ENCODE data around the gene NAB2. TPM values are rescaled to one million over a fixed set of nuclear protein-coding genes. Genes with fewer than 3 reads are reported as not detected.
A peak's percentile ranks its signal among the peaks of the same experiment; 100 is the strongest.
"Not testable (repeated sequence)": the region's sequence is repeated elsewhere in the genome, so short reads cannot be mapped to it uniquely, and the experiment has no call there.

NAB2 gene
- total and polyA plus RNA-seq, 10 of the 15 experiments (the other 5 are each of a cell fraction or from before 2014, with no cell fraction given), result 0.35 to 35.2 (median 15.3) TPM

GRCh38 chr12:57072661-57073060, 16.3 kb upstream of the NAB2 start:
- Histone ChIP-seq H3K27me3 (replicated peaks in 1 of 2; ENCODE audit: control insufficient read depth in 2 of 2, insufficient read depth in 2 of 2, low read length in 1 of 2) (no peaks in the 10 kb centered on the region), H3K4me1 (ENCODE audit: control insufficient read depth, insufficient read depth, low read length) (0 out of 2 replicates have a peak, but pooled peaks cover 4% of the 10 kb centered on the region), H3K4me3 (no peak overlapping the region), H3K27ac (ENCODE audit: control insufficient read depth, insufficient read depth) (peak overlapping the region; percentile 19; the same call in 1 of the 2 replicates), H3K4me2 (ENCODE audit: control insufficient read depth, insufficient read depth) (no peak overlapping the region), H2AFZ (ENCODE audit: control insufficient read depth, low read depth, low read length) (peak overlapping the region; percentile 37; the same call in 1 of the 2 replicates), H4K20me1 (ENCODE audit: control insufficient read depth, insufficient read depth) (no peaks in the 10 kb centered on the region), H3K36me3 (ENCODE audit: control insufficient read depth in 2 of 2, insufficient read depth in 2 of 2, low read length in 1 of 2) (peaks cover 0 to 14% of the 10 kb centered on the region in 2 experiments; a peak in 1 of 4 replicates), H3K79me2 (ENCODE audit: control insufficient read depth, insufficient read depth, low read length) (peaks cover 9% of the 10 kb centered on the region), H3K9me3 (replicated peaks; ENCODE audit: control insufficient read depth, insufficient read depth, low read length) (no peaks in the 10 kb centered on the region), H3K9ac (ENCODE audit: control insufficient read depth, insufficient read depth, low read length) (no peak overlapping the region)
- no TSS peak for BruUV-seq (replicated peaks)
- ChIA-PET CTCF (interaction anchor here (0.7 to 17.6 kb wide), 10 partner anchors 9 to 110 kb away, joined by 3 to 458 read pairs (median 6); partner anchors contain the start of genes MYO1A, NAB2 and STAT6), RAD21 (ENCODE audit: unreplicated experiment) (interaction anchor here (0.8 to 8.0 kb wide), 3 partner anchors 18 to 62 kb away, joined by 3 to 285 read pairs (median 199); partner anchors contain the start of genes NAB2 and STAT6), SMC1A (ENCODE audit: uncharacterized antibody, unreplicated experiment) (interaction anchor here (0.6 to 8.3 kb wide), 6 partner anchors 8 to 479 kb away, joined by 3 to 246 read pairs (median 3); partner anchors contain the start of genes NAB2 and STAT6), POLR2A (interaction anchor here (0.7 to 8.0 kb wide), 6 partner anchors 10 to 823 kb away, joined by 3 to 94 read pairs (median 4); partner anchors contain the start of gene STAT6)
- intact Hi-C loops (cut with micrococcal nuclease; ENCODE audit: unreplicated experiment) (no loop called here), in situ Hi-C loops (cut with MboI) (no loop called here)
- peak in 1 of 2 experiments; percentile 29; a peak in 2 of 4 replicates for TF ChIP-seq BHLHE40 (IDR thresholded peaks at IDR 0.05; ENCODE audit: borderline replicate concordance in 1 of 2, low read depth in 2 of 2, low read length in 1 of 2)
- peak; percentile 23; the same call in 1 of the 2 replicates for TF ChIP-seq PAX5 (IDR thresholded peaks at IDR 0.05; ENCODE audit: borderline replicate concordance, low read depth, low read length)
- TF ChIP-seq CTCF (IDR thresholded peaks at IDR 0.05 in 2 of 3, conservative IDR thresholded peaks at IDR 0.05 in 1 of 3; ENCODE audit: control insufficient read depth in 2 of 3, extremely low read depth in 1 of 3, insufficient read depth in 1 of 3, low read depth in 3 of 3, low read length in 3 of 3), result no peak
- FAIRE-seq, result no peak
- 0% methylated on average over 2 of the region's 2 CpGs for WGBS (ENCODE audit: insufficient coverage, insufficient replicate concordance, low lambda C conversion rate, missing lambda C conversion rate)
- ATAC-seq, result no peak
- DNase-seq (ENCODE audit: low read depth, low spot score), result no peak

GRCh38 chr12:57073566-57074450, 15.1 kb upstream of the NAB2 start:
- FAIRE-seq; H3K36me3 ChIP-seq (ENCODE audit: control insufficient read depth in 2 of 2, insufficient read depth in 2 of 2, low read length in 1 of 2); H3K27me3 ChIP-seq (replicated peaks in 1 of 2; ENCODE audit: control insufficient read depth in 2 of 2, insufficient read depth in 2 of 2, low read length in 1 of 2); intact Hi-C loops (cut with micrococcal nuclease; ENCODE audit: unreplicated experiment); in situ Hi-C loops (cut with MboI); H3K9me3 ChIP-seq (replicated peaks; ENCODE audit: control insufficient read depth, insufficient read depth, low read length); BruUV-seq (replicated peaks); DNase-seq (ENCODE audit: low read depth, low spot score); H3K4me2 ChIP-seq (ENCODE audit: control insufficient read depth, insufficient read depth); H3K4me3 ChIP-seq; ATAC-seq; H3K27ac ChIP-seq (ENCODE audit: control insufficient read depth, insufficient read depth); H2AFZ ChIP-seq (ENCODE audit: control insufficient read depth, low read depth, low read length); H4K20me1 ChIP-seq (ENCODE audit: control insufficient read depth, insufficient read depth); H3K9ac ChIP-seq (ENCODE audit: control insufficient read depth, insufficient read depth, low read length); H3K4me1 ChIP-seq (ENCODE audit: control insufficient read depth, insufficient read depth, low read length): not testable (repeated sequence)
- ChIA-PET CTCF (interaction anchor here (0.8 to 17.6 kb wide), 12 partner anchors 10 to 109 kb away, joined by 3 to 458 read pairs (median 4); partner anchors contain the start of genes MYO1A, NAB2 and STAT6), POLR2A (interaction anchor here (0.5 to 8.0 kb wide), 6 partner anchors 9 to 602 kb away, joined by 3 to 94 read pairs (median 4); partner anchors contain the start of gene STAT6), SMC1A (ENCODE audit: uncharacterized antibody, unreplicated experiment) (interaction anchor here (1.6 to 8.3 kb wide), 4 partner anchors 9 to 66 kb away, joined by 4 to 246 read pairs (median 88); partner anchors contain the start of genes NAB2 and STAT6), RAD21 (ENCODE audit: unreplicated experiment) (interaction anchor here (0.8 to 8.0 kb wide), 4 partner anchors 12 to 93 kb away, joined by 3 to 285 read pairs (median 101); partner anchors contain the start of genes NAB2 and STAT6)
- peaks cover 17% of the 10 kb centered on the region for H3K79me2 ChIP-seq (ENCODE audit: control insufficient read depth, insufficient read depth, low read length)
- WGBS (ENCODE audit: insufficient coverage, insufficient replicate concordance, low lambda C conversion rate, missing lambda C conversion rate), result 96% methylated on average over 6 of the region's 6 CpGs
